Endodermal cell (in vitro differentiated cells): ENCODE results near the gene NME7. TPM values are rescaled to one million over a fixed set of nuclear protein-coding genes. Genes with fewer than 3 reads are reported as not detected.

Experiments used
- DNase-seq: peaks from one replicate; pipeline ENCODE4 v3.0.0-alpha.2; 2017
- H3K27ac ChIP-seq: 2 replicates; pipeline ENCODE4 v1.5.1; 2013; ENCODE audit warnings: mild to moderate bottlenecking, low read depth, low read length, moderate library complexity
- H3K27me3 ChIP-seq: 2 replicates; pipeline ENCODE4 v1.6.1; 2013; ENCODE audit warnings: mild to moderate bottlenecking, low read length, moderate library complexity; ENCODE audit not compliant: insufficient read depth, control insufficient read depth, poor library complexity, severe bottlenecking
- H3K36me3 ChIP-seq: 2 replicates; pipeline ENCODE4 v1.7.0; 2013; ENCODE audit warnings: mild to moderate bottlenecking, low read length, moderate library complexity; ENCODE audit not compliant: control insufficient read depth, insufficient read depth
- H3K4me1 ChIP-seq: one replicate; pipeline ENCODE4 v1.7.0; 2013; ENCODE audit warnings: low read length; ENCODE audit not compliant: control insufficient read depth, insufficient read depth
- H3K4me3 ChIP-seq: 2 replicates; pipeline ENCODE4 v1.5.1; 2013; ENCODE audit warnings: mild to moderate bottlenecking, low read length, moderate library complexity
- H3K9ac ChIP-seq: 2 replicates; pipeline ENCODE4 v1.6.1; 2013; ENCODE audit warnings: mild to moderate bottlenecking, low read length, moderate library complexity; ENCODE audit not compliant: poor library complexity, severe bottlenecking; ENCODE audit errors: extremely low read depth
- H3K9me3 ChIP-seq: 2 replicates; pipeline ENCODE4 v1.6.1; 2013; ENCODE audit warnings: mild to moderate bottlenecking, low read length, moderate library complexity; ENCODE audit not compliant: control insufficient read depth
- H3K27ac Mint-ChIP-seq: 2 replicates; pipeline ENCODE4 v1.8.0; 2020; ENCODE audit warnings: mixed read lengths
- H3K27me3 Mint-ChIP-seq: 2 replicates; pipeline ENCODE4 v1.8.0; 2021; ENCODE audit warnings: mild to moderate bottlenecking, mixed read lengths; ENCODE audit not compliant: insufficient read depth
- H3K36me3 Mint-ChIP-seq: 2 replicates; pipeline ENCODE4 v1.8.0; 2020; ENCODE audit warnings: low read depth, mixed read lengths
- H3K4me1 Mint-ChIP-seq: 2 replicates; pipeline ENCODE4 v1.8.0; 2020; ENCODE audit warnings: mixed read lengths
- H3K4me3 Mint-ChIP-seq: 2 replicates; pipeline ENCODE4 v1.8.0; 2020; ENCODE audit warnings: mild to moderate bottlenecking, moderate library complexity, mixed read lengths
- H3K9me3 Mint-ChIP-seq: 2 replicates; pipeline ENCODE4 v1.8.0; 2020; ENCODE audit warnings: mild to moderate bottlenecking, mixed read lengths
- WGBS, 2 experiments: methylation state at CpG; one replicate each; pipeline versions ENCODE4 v1.1.5 to v1.1.7; 2013; ENCODE audit warnings: missing lambda C conversion rate in 2 of 2, mixed read lengths in 1 of 2; ENCODE audit not compliant: insufficient coverage in 1 of 2, insufficient read length in 1 of 2; 5-methylcytosine and 5-hydroxymethylcytosine counted together
- total RNA-seq, 2 donors: library from RNA; stranded (reverse); fragmentation: NEBNext Ultra II Directional in 1 of 2; extraction: Animal tissue kit (Norgen Biotek cat#: 25700) in 1 of 2; gene quantifications; 2 replicates in 1 of 2; 3 replicates in 1 of 2; pipeline ENCODE4 v1.2.1, GENCODE V29; 2021
- TF ChIP-seq, protein P1 (sequence below): fragments of 200-600 bp; sonication (generic); conservative IDR thresholded peaks from 2 replicates; pipeline ENCODE4 v1.5.0; 2021; ENCODE audit warnings: antibody characterized with exemption, mild to moderate bottlenecking

The NME7 gene
- total RNA-seq, 2 donors from 2014 or later = 28.1 to 32.3 TPM

- H3K4me1 Mint-ChIP-seq = no peaks in the 10 kb centered on the region
- WGBS, 2 experiments = 90% methylated on average over 1 of the region's 1 CpG; no CpG with 5 or more reads in 1 of the 2 experiments
- H3K9me3 Mint-ChIP-seq = no peaks in the 10 kb centered on the region
- no peaks in the 10 kb centered on the region for H3K9me3 ChIP-seq
- no peaks in the 10 kb centered on the region for H3K27me3 Mint-ChIP-seq
- H3K27me3 ChIP-seq = no peaks in the 10 kb centered on the region
- no peak overlapping the region for H3K27ac ChIP-seq
- H3K4me3 Mint-ChIP-seq = no peak overlapping the region
- no peak overlapping the region for H3K9ac ChIP-seq
- DNase-seq = no peak
- no peaks in the 10 kb centered on the region for H3K36me3 Mint-ChIP-seq
- TF ChIP-seq, protein P1, sequence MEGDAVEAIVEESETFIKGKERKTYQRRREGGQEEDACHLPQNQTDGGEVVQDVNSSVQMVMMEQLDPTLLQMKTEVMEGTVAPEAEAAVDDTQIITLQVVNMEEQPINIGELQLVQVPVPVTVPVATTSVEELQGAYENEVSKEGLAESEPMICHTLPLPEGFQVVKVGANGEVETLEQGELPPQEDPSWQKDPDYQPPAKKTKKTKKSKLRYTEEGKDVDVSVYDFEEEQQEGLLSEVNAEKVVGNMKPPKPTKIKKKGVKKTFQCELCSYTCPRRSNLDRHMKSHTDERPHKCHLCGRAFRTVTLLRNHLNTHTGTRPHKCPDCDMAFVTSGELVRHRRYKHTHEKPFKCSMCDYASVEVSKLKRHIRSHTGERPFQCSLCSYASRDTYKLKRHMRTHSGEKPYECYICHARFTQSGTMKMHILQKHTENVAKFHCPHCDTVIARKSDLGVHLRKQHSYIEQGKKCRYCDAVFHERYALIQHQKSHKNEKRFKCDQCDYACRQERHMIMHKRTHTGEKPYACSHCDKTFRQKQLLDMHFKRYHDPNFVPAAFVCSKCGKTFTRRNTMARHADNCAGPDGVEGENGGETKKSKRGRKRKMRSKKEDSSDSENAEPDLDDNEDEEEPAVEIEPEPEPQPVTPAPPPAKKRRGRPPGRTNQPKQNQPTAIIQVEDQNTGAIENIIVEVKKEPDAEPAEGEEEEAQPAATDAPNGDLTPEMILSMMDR = no peak
- H3K27ac Mint-ChIP-seq = no peak overlapping the region
- no peaks in the 10 kb centered on the region for H3K4me1 ChIP-seq
- no peak overlapping the region for H3K4me3 ChIP-seq
- H3K36me3 ChIP-seq = no peaks in the 10 kb centered on the region
Measured at GRCh38 chr1:169155675-169156074, 211.9 kb downstream of the NME7 start.

DNA sequence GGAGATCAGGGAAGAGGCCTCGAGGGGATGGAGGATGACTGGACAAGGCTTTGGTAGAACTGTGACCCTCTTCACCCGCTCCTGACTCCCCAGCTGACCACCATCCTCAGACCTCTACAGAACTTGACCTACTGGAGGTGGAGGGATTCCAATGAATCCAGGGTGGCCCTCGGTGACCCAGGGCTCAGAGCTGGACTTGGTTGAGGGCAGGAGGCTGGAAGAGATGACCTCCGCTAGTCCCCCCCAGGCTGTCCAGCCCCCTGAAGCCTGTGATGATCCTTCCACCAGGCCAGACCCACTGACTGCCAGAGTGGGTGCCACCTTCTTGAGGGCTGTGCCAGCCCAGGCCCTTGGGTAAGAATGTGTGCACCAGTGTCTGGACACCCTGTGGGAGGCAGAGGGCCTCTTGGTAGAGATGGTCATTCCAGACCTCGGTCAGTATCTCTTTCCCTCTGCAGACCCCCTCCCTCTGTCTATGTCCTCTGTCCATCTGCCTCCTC, 216.2 kb downstream of the NME7 start:
- Histone ChIP-seq H3K4me1 (peaks cover 2% of the 10 kb centered on the region), H3K27ac (no peak overlapping the region), H3K4me3 (no peak overlapping the region), H3K9ac (no peak overlapping the region), H3K9me3 (no peaks in the 10 kb centered on the region), H3K27me3 (no peaks in the 10 kb centered on the region), H3K36me3 (no peaks in the 10 kb centered on the region)
- TF ChIP-seq, protein P1 = no peak
- DNase-seq = no peak
- H3K4me1 Mint-ChIP-seq = peaks cover 12% of the 10 kb centered on the region
- H3K4me3 Mint-ChIP-seq = no peak overlapping the region
- WGBS, 2 experiments = 91 to 100% methylated on average over 1 to 5 of the region's 5 CpGs
- no peaks in the 10 kb centered on the region for H3K36me3 Mint-ChIP-seq
- no peaks in the 10 kb centered on the region for H3K9me3 Mint-ChIP-seq
- no peaks in the 10 kb centered on the region for H3K27me3 Mint-ChIP-seq
- no peak overlapping the region for H3K27ac Mint-ChIP-seq

- no peak overlapping the region for H3K9ac ChIP-seq
- peak overlapping the region; percentile 7 for H3K27ac Mint-ChIP-seq
- 89 to 100% methylated on average over 2 to 4 of the region's 4 CpGs for WGBS, 2 experiments
- no peaks in the 10 kb centered on the region for H3K36me3 Mint-ChIP-seq
- H3K4me3 ChIP-seq = no peak overlapping the region
- H3K36me3 ChIP-seq = no peaks in the 10 kb centered on the region
- H3K27ac ChIP-seq = no peak overlapping the region
- H3K4me1 ChIP-seq = peaks cover 2% of the 10 kb centered on the region
- H3K4me3 Mint-ChIP-seq = no peak overlapping the region
- H3K27me3 Mint-ChIP-seq = no peaks in the 10 kb centered on the region
- no peaks in the 10 kb centered on the region for H3K9me3 ChIP-seq
- H3K27me3 ChIP-seq = no peaks in the 10 kb centered on the region
- H3K9me3 Mint-ChIP-seq = no peaks in the 10 kb centered on the region
- TF ChIP-seq, protein P1 = no peak
- no peak for DNase-seq
- H3K4me1 Mint-ChIP-seq = peaks cover 13% of the 10 kb centered on the region
Measured at GRCh38 chr1:169150641-169151337, 216.8 kb downstream of the NME7 start.
